Upper lobe of right lung (tissue), 1 donor: Measurements from ENCODE around the gene ARL4D. TPM values are rescaled to one million over a fixed set of nuclear protein-coding genes. Genes with fewer than 3 reads are reported as not detected.
"Not testable (repeated sequence)": the region's sequence is repeated elsewhere in the genome, so short reads cannot be mapped to it uniquely, and the experiment has no call there.

Source experiments
- ATAC-seq: fragments of 200-7000 bp; cut with Tn5 transposase; one replicate; pipeline ENCODE4 v1.9.1; 2020; ENCODE audit warnings: mild to moderate bottlenecking, moderate library complexity
- DNase-seq: peaks from one replicate; pipeline ENCODE4 v3.0.0-alpha.2; 2020
- H3K27ac ChIP-seq: fragments of 200-600 bp; one replicate; pipeline ENCODE4 v1.8.0; 2022
- H3K27me3 ChIP-seq: fragments of 200-600 bp; one replicate; pipeline ENCODE4 v1.8.0; 2022; ENCODE audit warnings: mild to moderate bottlenecking
- H3K36me3 ChIP-seq: fragments of 200-600 bp; one replicate; pipeline ENCODE4 v1.8.0; 2022
- H3K4me1 ChIP-seq: fragments of 200-600 bp; one replicate; pipeline ENCODE4 v1.8.0; 2022
- H3K4me3 ChIP-seq: fragments of 200-600 bp; one replicate; pipeline ENCODE4 v1.8.0; 2022; ENCODE audit warnings: mild to moderate bottlenecking
- H3K9me3 ChIP-seq: fragments of 200-600 bp; one replicate; pipeline ENCODE4 v1.8.0; 2022
- intact Hi-C: fragments of 100-400 bp; cut with DNase I; formaldehyde crosslinking; loops from one replicate; pipeline ENCODE4 v1.11.0; 2022
- total RNA-seq: library from RNA; stranded (reverse); fragmentation: NEBNext Ultra II Directional; extraction: Animal tissue kit (Norgen Biotek cat#: 25700); gene quantifications from one replicate; pipeline ENCODE4 v1.2.1, GENCODE V29; 2021
- TF ChIP-seq, protein P1 (sequence below): fragments of 200-600 bp; IDR thresholded peaks from one replicate; pipeline ENCODE4 v1.8.0; 2022; ENCODE audit warnings: antibody characterized with exemption
- donor health status: DM: no; HTN: yes; CAD: no; lungs with severe emphysema.

Gene ARL4D
- total RNA-seq, 1 donor from 2014 or later = 18.5 TPM

DNA sequence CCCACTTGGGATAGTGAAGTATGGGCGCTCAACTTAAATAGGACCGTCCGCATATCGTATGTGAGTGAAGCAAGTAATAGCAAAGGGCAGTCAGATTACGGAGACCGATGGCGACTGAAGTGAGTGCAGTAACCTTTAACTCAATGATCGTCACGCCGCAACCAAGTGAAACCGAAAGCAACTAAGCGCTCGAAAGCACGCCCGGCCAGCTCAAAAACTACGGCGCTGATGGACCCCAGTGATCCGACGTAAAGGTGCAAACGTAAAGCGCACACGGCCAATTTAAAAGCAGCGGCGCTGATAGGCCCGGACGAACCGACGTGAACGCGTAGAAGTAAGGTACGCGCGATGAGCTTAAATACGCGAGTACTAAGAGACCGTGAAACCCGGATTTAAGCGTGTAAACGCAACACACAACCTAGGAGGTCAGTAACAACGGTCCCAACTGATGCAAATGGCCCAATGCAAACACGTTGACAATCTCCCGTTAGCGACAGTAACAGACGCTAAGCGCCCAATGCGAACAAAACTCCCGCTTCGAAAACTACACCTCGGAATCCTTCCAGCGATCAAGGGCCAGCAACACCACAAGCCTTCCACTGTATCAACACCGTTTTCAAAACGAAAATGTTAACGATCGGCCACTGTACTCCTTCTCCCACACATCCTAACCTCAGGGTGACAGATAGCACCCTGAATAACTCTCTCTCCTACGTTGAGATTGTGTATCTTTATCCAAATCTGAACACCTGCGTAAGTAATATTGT is 37.9 kb upstream of the ARL4D start:
- Histone ChIP-seq H3K9me3 (no peaks in the 10 kb centered on the region), H3K27me3 (no peaks in the 10 kb centered on the region), H3K27ac (peak overlapping the region; percentile 100), H3K4me1 (peaks cover 16% of the 10 kb centered on the region), H3K4me3 (peak overlapping the region; percentile 68), H3K36me3 (no peaks in the 10 kb centered on the region)
- TF ChIP-seq, protein P1, sequence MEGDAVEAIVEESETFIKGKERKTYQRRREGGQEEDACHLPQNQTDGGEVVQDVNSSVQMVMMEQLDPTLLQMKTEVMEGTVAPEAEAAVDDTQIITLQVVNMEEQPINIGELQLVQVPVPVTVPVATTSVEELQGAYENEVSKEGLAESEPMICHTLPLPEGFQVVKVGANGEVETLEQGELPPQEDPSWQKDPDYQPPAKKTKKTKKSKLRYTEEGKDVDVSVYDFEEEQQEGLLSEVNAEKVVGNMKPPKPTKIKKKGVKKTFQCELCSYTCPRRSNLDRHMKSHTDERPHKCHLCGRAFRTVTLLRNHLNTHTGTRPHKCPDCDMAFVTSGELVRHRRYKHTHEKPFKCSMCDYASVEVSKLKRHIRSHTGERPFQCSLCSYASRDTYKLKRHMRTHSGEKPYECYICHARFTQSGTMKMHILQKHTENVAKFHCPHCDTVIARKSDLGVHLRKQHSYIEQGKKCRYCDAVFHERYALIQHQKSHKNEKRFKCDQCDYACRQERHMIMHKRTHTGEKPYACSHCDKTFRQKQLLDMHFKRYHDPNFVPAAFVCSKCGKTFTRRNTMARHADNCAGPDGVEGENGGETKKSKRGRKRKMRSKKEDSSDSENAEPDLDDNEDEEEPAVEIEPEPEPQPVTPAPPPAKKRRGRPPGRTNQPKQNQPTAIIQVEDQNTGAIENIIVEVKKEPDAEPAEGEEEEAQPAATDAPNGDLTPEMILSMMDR = no peak
- intact Hi-C loops = no loop called here
- peak; percentile 93 for DNase-seq
- ATAC-seq = peak; percentile 90

DNA sequence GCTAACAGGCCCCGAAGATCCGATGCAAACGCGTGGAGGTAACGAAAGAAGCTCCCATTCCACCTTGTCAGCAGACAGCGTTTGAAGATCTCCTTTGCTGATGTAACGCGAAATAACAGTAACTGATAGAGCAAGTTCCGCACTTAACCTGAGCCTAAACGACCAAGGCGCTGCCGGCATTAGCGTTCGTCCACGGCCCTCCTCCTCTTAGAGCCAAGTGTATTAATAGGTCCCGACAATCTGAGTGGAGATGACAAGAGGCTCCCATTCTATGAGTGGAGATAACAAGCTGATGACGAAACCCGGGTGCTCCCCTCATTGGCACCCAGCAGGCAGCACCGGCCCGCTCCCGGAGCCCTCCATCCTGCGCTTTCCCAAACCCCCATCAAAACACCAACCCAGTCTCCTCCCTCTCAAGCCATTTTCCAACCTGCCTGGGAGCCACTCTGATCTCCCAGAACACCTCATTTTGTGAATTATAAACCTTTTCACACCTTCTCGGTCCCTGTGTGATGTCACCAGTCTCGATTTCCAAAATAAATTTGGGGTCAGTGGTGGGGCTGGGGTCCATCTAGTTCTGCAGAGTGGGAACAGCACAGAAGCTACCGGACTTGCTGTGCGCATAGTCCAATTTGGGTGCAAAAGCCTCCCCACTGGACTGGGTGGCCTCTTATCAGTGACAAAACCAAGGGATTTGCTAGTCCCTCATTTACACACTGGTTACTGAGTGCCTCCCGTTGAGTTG is 35.4 kb upstream of the ARL4D start:
- H3K4me1 ChIP-seq = peaks cover 23% of the 10 kb centered on the region
- no peak for DNase-seq
- H3K36me3 ChIP-seq = no peaks in the 10 kb centered on the region
- ATAC-seq = no peak
- H3K4me3 ChIP-seq = no peak overlapping the region
- no peaks in the 10 kb centered on the region for H3K9me3 ChIP-seq
- H3K27ac ChIP-seq = no peak overlapping the region
- H3K27me3 ChIP-seq = no peaks in the 10 kb centered on the region
- intact Hi-C loops = no loop called here
- TF ChIP-seq, protein P1 = no peak

- no peak overlapping the region for H3K4me3 ChIP-seq
- H3K4me1 ChIP-seq = peaks cover 23% of the 10 kb centered on the region
- TF ChIP-seq, protein P1 = no peak
Observed at GRCh38 chr17:43363926-43364285, 34.9 kb upstream of the ARL4D start.

GRCh38 chr17:43365356-43365755 is 33.4 kb upstream of the ARL4D start:
- Histone ChIP-seq H3K4me3 (no peak overlapping the region), H3K27ac (no peak overlapping the region), H3K4me1 (peaks cover 20% of the 10 kb centered on the region), H3K36me3 (no peaks in the 10 kb centered on the region), H3K27me3 (no peaks in the 10 kb centered on the region), H3K9me3 (no peaks in the 10 kb centered on the region)
- ATAC-seq (no peak), DNase-seq (no peak)
- intact Hi-C loops = no loop called here
- TF ChIP-seq, protein P1 = no peak

More at GRCh38 chr17:43363926-43364285, 34.9 kb upstream of the ARL4D start:
- no peak for ATAC-seq
- no peaks in the 10 kb centered on the region for H3K9me3 ChIP-seq
- no peak overlapping the region for H3K27ac ChIP-seq
- intact Hi-C loops = no loop called here
- no peak for DNase-seq
- H3K36me3 ChIP-seq = no peaks in the 10 kb centered on the region
- H3K27me3 ChIP-seq = no peaks in the 10 kb centered on the region

DNA sequence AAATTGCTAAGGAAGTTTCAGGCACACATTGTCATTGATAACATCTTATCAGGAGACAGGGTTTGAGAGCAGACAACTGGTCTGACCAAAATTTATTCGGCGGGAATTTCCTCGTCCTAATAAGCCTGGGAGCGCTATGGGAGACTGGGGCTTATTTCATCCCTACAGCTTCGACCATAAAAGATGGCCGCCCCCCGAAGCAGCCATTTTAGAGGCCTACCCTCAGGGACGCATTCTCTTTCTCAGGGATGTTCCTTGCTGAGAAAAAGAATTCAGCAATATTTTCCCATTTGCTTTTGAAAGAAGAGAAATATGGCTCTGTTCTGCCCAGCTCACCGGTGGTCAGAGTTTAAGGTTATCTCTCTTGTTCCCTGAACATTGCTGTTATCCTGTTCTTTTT is 32.9 kb upstream of the ARL4D start:
- H3K36me3 ChIP-seq, H3K27me3 ChIP-seq, ATAC-seq, H3K27ac ChIP-seq, H3K4me3 ChIP-seq, DNase-seq, H3K9me3 ChIP-seq, intact Hi-C loops: not testable (repeated sequence)
- H3K4me1 ChIP-seq = peaks cover 21% of the 10 kb centered on the region
